D721Med (cell line): ENCODE results near the gene PDE4B.

ENCODE experiments used
- DNase-seq: peaks from one replicate; pipeline ENCODE4 v3.0.0; 2011; ENCODE audit warnings: low spot score; ENCODE audit not compliant: insufficient read length
- FAIRE-seq: peaks from 2 replicates; lab custom pipeline; 2011; peaks lifted over from hg19 to GRCh38; lab: Jason Lieb, UNC
- TF ChIP-seq, protein P1 (sequence below): IDR thresholded peaks from 2 replicates; pipeline ENCODE4 v1.5.1; 2012; ENCODE audit warnings: mild to moderate bottlenecking, control low read depth; ENCODE audit not compliant: insufficient read depth; ENCODE audit errors: missing control alignments

Gene PDE4B

DNA sequence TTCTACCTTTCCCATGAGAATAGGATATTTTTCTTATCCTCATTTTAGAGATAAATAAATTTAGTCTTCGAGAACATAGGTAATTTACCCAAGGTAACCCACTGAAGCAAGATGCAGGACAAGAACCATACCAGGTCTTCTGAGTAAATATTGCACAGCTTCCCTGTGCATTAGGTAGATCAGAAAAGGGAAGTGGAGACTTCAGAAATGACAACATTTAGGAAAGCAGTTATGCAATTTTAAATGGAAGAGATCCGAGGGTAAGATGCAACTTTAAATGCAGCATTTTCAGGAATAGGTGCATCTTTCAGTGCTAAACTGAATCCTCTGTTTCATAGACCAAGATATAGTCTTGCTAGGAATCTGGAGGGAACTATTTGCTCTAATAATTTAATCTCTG, 534.9 kb downstream of the PDE4B start:
- no peak for DNase-seq
- TF ChIP-seq, protein P1, sequence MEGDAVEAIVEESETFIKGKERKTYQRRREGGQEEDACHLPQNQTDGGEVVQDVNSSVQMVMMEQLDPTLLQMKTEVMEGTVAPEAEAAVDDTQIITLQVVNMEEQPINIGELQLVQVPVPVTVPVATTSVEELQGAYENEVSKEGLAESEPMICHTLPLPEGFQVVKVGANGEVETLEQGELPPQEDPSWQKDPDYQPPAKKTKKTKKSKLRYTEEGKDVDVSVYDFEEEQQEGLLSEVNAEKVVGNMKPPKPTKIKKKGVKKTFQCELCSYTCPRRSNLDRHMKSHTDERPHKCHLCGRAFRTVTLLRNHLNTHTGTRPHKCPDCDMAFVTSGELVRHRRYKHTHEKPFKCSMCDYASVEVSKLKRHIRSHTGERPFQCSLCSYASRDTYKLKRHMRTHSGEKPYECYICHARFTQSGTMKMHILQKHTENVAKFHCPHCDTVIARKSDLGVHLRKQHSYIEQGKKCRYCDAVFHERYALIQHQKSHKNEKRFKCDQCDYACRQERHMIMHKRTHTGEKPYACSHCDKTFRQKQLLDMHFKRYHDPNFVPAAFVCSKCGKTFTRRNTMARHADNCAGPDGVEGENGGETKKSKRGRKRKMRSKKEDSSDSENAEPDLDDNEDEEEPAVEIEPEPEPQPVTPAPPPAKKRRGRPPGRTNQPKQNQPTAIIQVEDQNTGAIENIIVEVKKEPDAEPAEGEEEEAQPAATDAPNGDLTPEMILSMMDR: no peak
- FAIRE-seq: no peak

DNA sequence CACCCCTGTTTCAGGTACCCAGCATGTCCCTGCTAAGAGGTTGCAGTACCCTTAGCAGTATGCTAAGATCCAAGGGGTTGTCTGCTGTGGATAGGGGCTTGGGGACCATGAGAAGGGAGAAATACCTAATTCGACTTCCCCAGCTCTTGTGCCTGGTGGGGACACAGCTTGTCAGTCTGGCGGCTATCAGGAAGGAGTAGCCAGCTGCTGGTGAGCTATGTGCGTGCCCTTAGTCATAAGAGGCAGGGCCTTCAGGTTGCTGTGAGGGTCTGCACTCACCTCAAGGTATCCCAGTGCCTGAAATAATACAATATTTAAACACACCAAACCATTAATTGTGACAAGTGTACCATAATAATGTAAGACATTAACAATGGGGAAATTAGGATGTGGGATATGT, 536.2 kb downstream of the PDE4B start:
- no peak for FAIRE-seq
- TF ChIP-seq, protein P1: no peak
- DNase-seq: no peak

DNA sequence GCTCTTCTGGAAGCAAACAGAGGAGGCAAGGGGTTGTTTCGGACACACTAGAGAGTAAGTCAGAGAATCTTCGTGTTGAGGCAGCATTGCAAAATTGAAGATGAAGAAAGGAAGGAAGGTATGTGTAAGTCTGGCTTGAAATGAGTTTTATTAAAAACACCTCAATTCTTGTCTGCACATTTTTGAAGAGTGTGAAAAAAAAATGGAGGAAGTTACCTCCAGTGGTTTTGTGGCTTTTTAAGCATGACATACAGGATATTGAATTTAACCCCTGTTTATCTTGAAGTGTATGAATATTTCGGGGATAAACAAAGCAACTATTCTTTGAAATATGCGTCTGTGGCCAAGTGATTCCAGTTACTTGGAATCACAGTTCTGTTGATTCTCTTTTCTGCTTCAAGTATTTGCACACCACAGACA, 538.0 kb downstream of the PDE4B start:
- FAIRE-seq (no peak), DNase-seq (no peak)
- TF ChIP-seq, protein P1: no peak

DNA sequence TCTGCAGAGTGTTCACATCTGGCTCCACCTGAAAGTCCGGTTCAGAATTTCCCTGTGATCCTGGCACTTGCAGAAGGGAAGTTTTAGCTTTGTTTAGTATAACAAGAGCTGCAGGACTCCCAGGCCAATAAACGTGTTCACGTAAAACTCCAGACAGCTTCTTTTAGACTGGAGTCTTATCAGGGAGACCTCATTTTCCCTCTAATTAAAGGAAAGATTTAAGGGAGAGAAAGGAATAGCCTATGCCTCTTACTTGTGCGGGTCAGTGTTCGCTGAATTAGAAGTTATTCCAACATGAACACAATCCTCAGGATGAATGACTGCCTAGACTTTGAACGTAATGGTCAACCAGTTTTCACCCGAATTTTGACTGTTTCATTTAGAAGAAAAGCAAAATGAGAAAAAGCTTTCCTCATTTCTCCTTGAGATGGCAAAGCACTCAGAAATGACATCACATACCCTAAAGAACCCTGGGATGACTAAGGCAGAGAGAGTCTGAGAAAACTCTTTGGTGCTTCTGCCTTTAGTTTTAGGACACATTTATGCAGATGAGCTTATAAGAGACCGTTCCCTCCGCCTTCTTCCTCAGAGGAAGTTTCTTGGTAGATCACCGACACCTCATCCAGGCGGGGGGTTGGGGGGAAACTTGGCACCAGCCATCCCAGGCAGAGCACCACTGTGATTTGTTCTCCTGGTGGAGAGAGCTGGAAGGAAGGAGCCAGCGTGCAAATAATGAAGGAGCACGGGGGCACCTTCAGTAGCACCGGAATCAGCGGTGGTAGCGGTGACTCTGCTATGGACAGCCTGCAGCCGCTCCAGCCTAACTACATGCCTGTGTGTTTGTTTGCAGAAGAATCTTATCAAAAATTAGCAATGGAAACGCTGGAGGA, 539.2 kb downstream of the PDE4B start:
- DNase-seq (no peak), FAIRE-seq (no peak)
- TF ChIP-seq, protein P1: no peak

DNA sequence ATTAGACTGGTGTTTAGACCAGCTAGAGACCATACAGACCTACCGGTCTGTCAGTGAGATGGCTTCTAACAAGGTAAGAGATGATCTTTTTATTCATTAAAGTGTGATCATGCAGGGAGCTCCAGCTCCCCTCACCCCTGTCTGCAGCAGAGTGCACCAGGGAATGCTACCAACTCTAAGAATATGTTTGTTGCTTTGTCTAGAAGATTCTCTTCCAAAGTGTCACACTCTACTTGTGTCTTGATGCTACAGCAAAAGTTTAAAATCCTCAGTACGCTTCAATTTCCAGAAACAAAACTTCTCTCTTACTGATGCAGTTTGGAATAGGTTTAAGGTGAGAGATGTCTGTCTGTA, 539.8 kb downstream of the PDE4B start:
- DNase-seq (no peak), FAIRE-seq (no peak)
- TF ChIP-seq, protein P1: no peak

DNA sequence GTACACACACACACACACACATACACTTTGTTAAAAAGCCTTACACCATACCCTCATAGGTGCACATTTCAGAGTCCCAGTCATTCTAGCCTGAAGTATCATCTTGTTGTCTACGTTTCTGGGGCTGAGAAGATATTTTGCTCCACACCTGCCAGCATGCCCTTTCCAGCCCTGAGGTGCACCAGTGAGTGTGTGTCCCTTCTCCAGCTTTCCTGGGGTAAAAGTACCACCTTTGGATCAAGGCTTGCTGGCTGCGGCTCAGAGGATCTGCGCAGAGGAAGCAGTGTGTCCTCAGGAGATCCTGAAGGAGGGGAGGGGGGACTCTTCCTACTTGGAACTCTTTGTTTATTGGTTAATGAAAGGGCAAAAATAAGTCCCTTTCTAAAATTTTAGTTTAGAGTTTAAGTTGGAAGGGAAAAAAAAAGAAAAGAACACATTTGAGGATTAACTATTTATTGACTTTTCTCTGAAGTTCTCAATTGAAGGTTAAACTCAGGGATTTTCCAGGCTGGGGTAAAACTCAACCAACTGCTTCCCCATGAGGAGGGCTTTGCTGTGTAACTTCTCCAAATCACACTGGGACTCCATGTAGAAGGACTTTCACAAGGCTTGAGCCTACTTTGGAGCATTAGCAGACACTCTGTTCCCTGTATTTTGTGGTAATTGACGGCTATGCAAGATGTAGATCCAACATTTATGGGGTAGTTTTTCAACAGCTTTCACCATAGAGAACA, 540.9 kb downstream of the PDE4B start:
- DNase-seq (no peak), FAIRE-seq (no peak)
- TF ChIP-seq, protein P1: no peak
